GM12875 (cell line): ENCODE measurements around the gene RIOK1.

Source experiments
- H3K4me3 ChIP-seq: one replicate; pipeline ENCODE4 v1.5.1; 2011; ENCODE audit warnings: low read depth, low read length, control low read depth
- CTCF ChIP-seq: IDR thresholded peaks from 2 replicates; pipeline ENCODE4 v1.5.1; 2011; ENCODE audit warnings: low read depth, mild to moderate bottlenecking, control low read depth, inconsistent platforms, low read length, moderate library complexity, borderline replicate concordance; ENCODE audit not compliant: insufficient read depth

The RIOK1 gene

GRCh38 chr6:7391151-7391550 is 1.5 kb downstream of the RIOK1 start:
- no peak for TF ChIP-seq CTCF
- H3K4me3 ChIP-seq: no peak overlapping the region

- no peak overlapping the region for H3K4me3 ChIP-seq
- no peak for TF ChIP-seq CTCF
Observed at GRCh38 chr6:7392402-7392801, 2.8 kb downstream of the RIOK1 start.

DNA sequence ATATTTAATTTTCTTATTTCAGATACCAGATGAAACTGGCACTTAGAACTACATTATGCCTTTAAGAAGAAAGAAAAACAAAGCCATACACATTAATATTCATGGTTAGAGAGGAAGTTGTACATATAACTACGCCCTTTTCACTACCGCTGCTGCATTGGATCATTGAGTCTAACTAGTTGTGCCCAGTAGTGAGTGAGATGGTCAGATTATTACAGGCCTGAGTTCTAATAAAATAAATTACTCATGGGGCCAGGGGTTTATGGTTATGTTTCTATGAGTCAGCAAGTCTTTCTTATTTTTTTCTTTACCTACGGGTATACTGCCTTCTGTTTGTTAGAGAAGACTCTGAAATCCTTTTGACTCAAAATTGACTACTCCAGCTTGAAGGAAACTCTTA is 11.5 kb downstream of the RIOK1 start:
- H3K4me3 ChIP-seq: no peak overlapping the region
- TF ChIP-seq CTCF: no peak

DNA sequence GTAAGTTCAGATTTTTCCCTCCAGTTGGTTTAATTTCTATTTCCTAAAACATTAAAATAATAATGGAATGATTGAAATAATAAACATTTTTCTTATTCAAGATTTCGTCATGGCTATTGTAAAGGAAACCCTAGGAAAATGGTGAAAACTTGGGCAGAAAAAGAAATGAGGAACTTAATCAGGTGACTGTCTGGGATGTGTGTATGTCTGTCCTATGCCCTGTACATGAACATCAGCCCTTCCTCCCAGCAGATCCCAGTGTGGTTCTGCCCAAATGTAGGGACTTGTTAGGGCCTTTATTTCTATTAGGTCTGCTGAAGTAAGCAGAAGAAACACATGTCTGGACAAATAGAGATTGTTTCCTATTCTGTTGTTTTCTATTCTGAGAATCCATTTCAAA is 13.1 kb downstream of the RIOK1 start:
- no peak for TF ChIP-seq CTCF
- H3K4me3 ChIP-seq: no peak overlapping the region

DNA sequence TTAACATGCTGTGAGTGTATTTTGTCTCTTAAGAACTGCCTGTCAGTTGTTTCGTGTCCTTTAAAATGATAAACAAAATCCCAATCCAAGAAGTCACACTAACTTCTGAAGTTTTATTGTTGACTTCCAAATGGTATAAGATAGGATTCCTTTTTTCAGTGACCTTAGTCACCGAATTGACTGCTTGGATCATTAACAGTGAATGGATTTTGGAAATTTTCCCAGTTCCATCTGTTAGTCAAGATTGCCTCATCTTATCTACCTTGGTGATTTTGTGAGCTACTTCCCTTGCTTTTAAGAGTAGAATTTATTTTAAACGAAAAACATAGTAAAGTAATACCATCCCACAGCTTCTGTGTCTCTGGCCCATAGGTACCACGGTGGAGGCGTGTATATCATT is 14.9 kb downstream of the RIOK1 start:
- H3K4me3 ChIP-seq: no peak overlapping the region
- TF ChIP-seq CTCF: no peak

GRCh38 chr6:7406743-7407142 is 17.1 kb downstream of the RIOK1 start:
- TF ChIP-seq CTCF: no peak
- no peak overlapping the region for H3K4me3 ChIP-seq

- TF ChIP-seq CTCF: no peak
Observed at GRCh38 chr6:7409740-7410139, 20.1 kb downstream of the RIOK1 start.

More at GRCh38 chr6:7409740-7410139, 20.1 kb downstream of the RIOK1 start:
- no peak overlapping the region for H3K4me3 ChIP-seq
